MG63 (cell line): ENCODE results near the gene SPRY1. TPM values are rescaled to one million over a fixed set of nuclear protein-coding genes. Genes with fewer than 3 reads are reported as not detected.

Experiments
- DNase-seq: peaks from one replicate; pipeline ENCODE4 v3.0.0-alpha.2; 2020
- H3K27me3 ChIP-seq: fragments of 250-450 bp; sonication (Bioruptor Pico); 2 replicates; pipeline ENCODE4 v1.5.1; 2020; ENCODE audit warnings: mild to moderate bottlenecking, moderate library complexity
- H3K36me3 ChIP-seq: fragments of 250-450 bp; sonication (Bioruptor Pico); 2 replicates; pipeline ENCODE4 v1.5.1; 2020; ENCODE audit warnings: mild to moderate bottlenecking, moderate library complexity
- H3K4me3 ChIP-seq: fragments of 250-450 bp; sonication (Bioruptor Pico); 2 replicates; pipeline ENCODE4 v1.5.1; 2020; ENCODE audit warnings: mild to moderate bottlenecking, moderate library complexity
- H3K9me3 ChIP-seq: fragments of 250-450 bp; sonication (Bioruptor Pico); 2 replicates; pipeline ENCODE4 v1.5.1; 2020; ENCODE audit warnings: mild to moderate bottlenecking, moderate library complexity
- total RNA-seq: library from RNA; depleted of rRNA; stranded (reverse); fragments of >200 nt; shearing (Covaris generic); gene quantifications from 2 replicates; pipeline ENCODE4 v1.2.3, GENCODE V29; 2014; ENCODE audit warnings: low replicate concordance

The SPRY1 gene
- total RNA-seq, 1 experiment from 2014 or later = 1.9 TPM

DNA sequence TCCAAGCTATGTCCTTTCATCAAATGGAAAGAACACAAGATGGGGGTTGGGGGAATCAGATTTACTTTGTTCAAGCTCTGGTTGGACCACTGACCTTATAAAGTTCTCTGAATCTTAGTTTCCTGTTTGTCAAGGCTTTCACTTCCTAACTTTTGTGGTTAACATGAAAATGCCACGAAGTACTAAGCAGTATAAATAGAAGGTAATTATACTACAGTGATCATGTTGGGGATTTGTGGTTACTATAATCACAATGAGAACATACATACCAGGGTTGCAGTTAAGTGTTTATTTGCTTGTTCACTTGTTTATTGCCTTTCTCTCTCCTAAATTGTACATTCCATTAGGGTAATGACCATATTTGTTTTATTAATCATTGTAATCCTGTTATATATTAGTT lies 53.2 kb downstream of the SPRY1 start:
- no peaks in the 10 kb centered on the region for H3K36me3 ChIP-seq
- H3K27me3 ChIP-seq = no peaks in the 10 kb centered on the region
- no peak for DNase-seq
- no peaks in the 10 kb centered on the region for H3K9me3 ChIP-seq
- H3K4me3 ChIP-seq = no peak overlapping the region

GRCh38 chr4:123450393-123450792 lies 53.8 kb downstream of the SPRY1 start:
- no peaks in the 10 kb centered on the region for H3K27me3 ChIP-seq
- H3K4me3 ChIP-seq = no peak overlapping the region
- H3K9me3 ChIP-seq = no peaks in the 10 kb centered on the region
- no peak for DNase-seq
- H3K36me3 ChIP-seq = no peaks in the 10 kb centered on the region

- Histone ChIP-seq H3K4me3 (no peak overlapping the region), H3K9me3 (no peaks in the 10 kb centered on the region), H3K36me3 (no peaks in the 10 kb centered on the region), H3K27me3 (no peaks in the 10 kb centered on the region)
- peak; percentile 91 for DNase-seq
Observed at GRCh38 chr4:123452616-123453015, 56.0 kb downstream of the SPRY1 start.

GRCh38 chr4:123453061-123453680 lies 56.6 kb downstream of the SPRY1 start:
- H3K9me3 ChIP-seq = no peaks in the 10 kb centered on the region
- DNase-seq = no peak
- no peak overlapping the region for H3K4me3 ChIP-seq

More at GRCh38 chr4:123453061-123453680, 56.6 kb downstream of the SPRY1 start:
- no peaks in the 10 kb centered on the region for H3K36me3 ChIP-seq
- H3K27me3 ChIP-seq = no peaks in the 10 kb centered on the region
